OCI-LY1 (cell line): Measurements from ENCODE around the gene SSR2.

ENCODE experiments used
- EZH2 ChIP-seq: fragments of 200-600 bp; sonication (generic), shearing (Covaris generic); IDR thresholded peaks from 2 replicates; pipeline ENCODE4 v1.8.0; 2017; ENCODE audit warnings: borderline replicate concordance, mixed run types, mild to moderate bottlenecking, antibody characterized with exemption, low read length, moderate library complexity, mixed read lengths
- TF ChIP-seq, protein P1 (sequence below): fragments of 200-600 bp; sonication (generic), shearing (Covaris generic); IDR thresholded peaks from 2 replicates; pipeline ENCODE4 v1.5.1; 2017; ENCODE audit warnings: mild to moderate bottlenecking, antibody characterized with exemption, low read length, moderate library complexity, mixed read lengths

DNA sequence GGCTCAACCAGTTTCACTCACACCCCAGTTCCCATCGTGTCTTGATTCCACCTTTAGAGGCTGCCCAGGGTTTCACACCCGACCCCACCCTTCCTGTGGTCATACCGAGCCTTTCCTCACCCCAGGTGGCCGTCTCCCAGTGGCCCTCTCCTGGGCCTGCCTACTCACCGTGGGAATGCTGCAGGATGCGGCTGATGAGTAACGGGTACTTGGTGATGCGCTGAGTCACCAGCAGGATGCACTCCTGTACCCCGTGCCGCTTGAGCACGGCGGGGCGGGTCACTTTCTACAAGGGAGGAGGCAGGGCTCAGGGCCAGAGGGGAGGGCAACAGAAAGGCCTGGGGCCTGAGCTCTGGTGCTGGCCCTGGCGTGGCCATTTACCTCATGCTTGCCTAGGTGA, 58.8 kb downstream of the SSR2 start:
- TF ChIP-seq, protein P1, sequence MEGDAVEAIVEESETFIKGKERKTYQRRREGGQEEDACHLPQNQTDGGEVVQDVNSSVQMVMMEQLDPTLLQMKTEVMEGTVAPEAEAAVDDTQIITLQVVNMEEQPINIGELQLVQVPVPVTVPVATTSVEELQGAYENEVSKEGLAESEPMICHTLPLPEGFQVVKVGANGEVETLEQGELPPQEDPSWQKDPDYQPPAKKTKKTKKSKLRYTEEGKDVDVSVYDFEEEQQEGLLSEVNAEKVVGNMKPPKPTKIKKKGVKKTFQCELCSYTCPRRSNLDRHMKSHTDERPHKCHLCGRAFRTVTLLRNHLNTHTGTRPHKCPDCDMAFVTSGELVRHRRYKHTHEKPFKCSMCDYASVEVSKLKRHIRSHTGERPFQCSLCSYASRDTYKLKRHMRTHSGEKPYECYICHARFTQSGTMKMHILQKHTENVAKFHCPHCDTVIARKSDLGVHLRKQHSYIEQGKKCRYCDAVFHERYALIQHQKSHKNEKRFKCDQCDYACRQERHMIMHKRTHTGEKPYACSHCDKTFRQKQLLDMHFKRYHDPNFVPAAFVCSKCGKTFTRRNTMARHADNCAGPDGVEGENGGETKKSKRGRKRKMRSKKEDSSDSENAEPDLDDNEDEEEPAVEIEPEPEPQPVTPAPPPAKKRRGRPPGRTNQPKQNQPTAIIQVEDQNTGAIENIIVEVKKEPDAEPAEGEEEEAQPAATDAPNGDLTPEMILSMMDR: peak; percentile 58; the same call in 1 of the 2 replicates
- TF ChIP-seq EZH2: no peak
